Thyroid gland (tissue), 4 donors: Measurements from ENCODE around the gene EMX1.

Source experiments
- CTCF ChIP-seq, 6 experiments: fragments of 200-600 bp in 3 of 6; fragments of 450-650 bp in 3 of 6; sonication (generic) in 3 of 6; IDR thresholded peaks; one replicate each; pipeline ENCODE4 v1.5.1; 2016 to 2019; ENCODE audit warnings: antibody characterized with exemption in 6 of 6, mild to moderate bottlenecking in 2 of 6, inconsistent platforms in 1 of 6, moderate library complexity in 1 of 6
- POLR2A ChIP-seq, 2 donors: fragments of 450-650 bp; IDR thresholded peaks; one replicate each; pipeline ENCODE4 v1.6.1; 2017; ENCODE audit warnings: antibody characterized with exemption in 2 of 2, mild to moderate bottlenecking in 2 of 2, moderate library complexity in 1 of 2

GRCh38 chr2:72962911-72963310 is 45.6 kb downstream of the EMX1 start:
- no peak for TF ChIP-seq POLR2A (IDR thresholded peaks at IDR 0.05)
- TF ChIP-seq CTCF (IDR thresholded peaks at IDR 0.05), result no peak
